Measurements from ENCODE around the gene MRLN. TPM values are rescaled to one million over a fixed set of nuclear protein-coding genes. Genes with fewer than 3 reads are reported as not detected.

The MRLN gene
- total RNA-seq, 2 experiments from 2014 or later = not detected

- ChIA-PET POLR2A (no interaction called here), CTCF (no interaction called here)
- DNase-seq (no peak), ATAC-seq (no peak)
- H3K36me3 Mint-ChIP-seq (ENCODE audit: low read depth) = no peaks in the 10 kb centered on the region
- no peaks in the 10 kb centered on the region for H3K4me1 Mint-ChIP-seq (ENCODE audit: low read depth)
- H3K27me3 Mint-ChIP-seq = peaks cover 8% of the 10 kb centered on the region
- no peaks in the 10 kb centered on the region for H3K9me3 Mint-ChIP-seq
- no peak overlapping the region for H3K4me3 Mint-ChIP-seq
- intact Hi-C loops (cut with micrococcal nuclease) = no loop called here
- no peak overlapping the region for H3K27ac Mint-ChIP-seq
- no peak for TF ChIP-seq CTCF (IDR thresholded peaks at IDR 0.05)
These were observed 58.3 kb downstream of the MRLN start for GRCh38 chr10:59694936-59695335.

- peaks cover 8% of the 10 kb centered on the region for H3K27me3 Mint-ChIP-seq
- no peak overlapping the region for H3K27ac Mint-ChIP-seq
- no peaks in the 10 kb centered on the region for H3K4me1 Mint-ChIP-seq (ENCODE audit: low read depth)
- no peak for TF ChIP-seq CTCF (IDR thresholded peaks at IDR 0.05)
- ChIA-PET POLR2A (no interaction called here), CTCF (interaction anchor here (1.0 kb wide), 1 partner anchor 20 kb away, joined by 3 read pairs; no protein-coding TSS in a partner anchor)
- no peaks in the 10 kb centered on the region for H3K9me3 Mint-ChIP-seq
- DNase-seq (no peak), ATAC-seq (no peak)
- H3K36me3 Mint-ChIP-seq (ENCODE audit: low read depth) = no peaks in the 10 kb centered on the region
- no peak overlapping the region for H3K4me3 Mint-ChIP-seq
- intact Hi-C loops (cut with micrococcal nuclease) = no loop called here
These were observed 61.1 kb downstream of the MRLN start for GRCh38 chr10:59692113-59692512.

GRCh38 chr10:59688921-59689351 lies 64.3 kb downstream of the MRLN start:
- intact Hi-C loops (cut with micrococcal nuclease) = no loop called here
- ATAC-seq (no peak), DNase-seq (no peak)
- Mint-ChIP-seq H3K4me1 (ENCODE audit: low read depth) (no peaks in the 10 kb centered on the region), H3K36me3 (ENCODE audit: low read depth) (no peaks in the 10 kb centered on the region), H3K27ac (no peak overlapping the region), H3K4me3 (no peak overlapping the region), H3K27me3 (peaks cover 8% of the 10 kb centered on the region), H3K9me3 (no peaks in the 10 kb centered on the region)
- CTCF ChIA-PET = interaction anchor here (1.1 kb wide), 1 partner anchor 12 kb away, joined by 3 read pairs; no protein-coding TSS in a partner anchor
- POLR2A ChIA-PET = no interaction called here
- no peak for TF ChIP-seq CTCF (IDR thresholded peaks at IDR 0.05)

- Mint-ChIP-seq H3K4me1 (ENCODE audit: low read depth) (no peaks in the 10 kb centered on the region), H3K36me3 (ENCODE audit: low read depth) (no peaks in the 10 kb centered on the region), H3K27me3 (peaks cover 8% of the 10 kb centered on the region), H3K9me3 (no peaks in the 10 kb centered on the region), H3K4me3 (no peak overlapping the region), H3K27ac (no peak overlapping the region)
- TF ChIP-seq CTCF (IDR thresholded peaks at IDR 0.05) = no peak
- no peak for ATAC-seq
- DNase-seq = no peak
- intact Hi-C loops (cut with micrococcal nuclease) = no loop called here
- CTCF ChIA-PET = no interaction called here
- POLR2A ChIA-PET = no interaction called here
These were observed 65.6 kb downstream of the MRLN start for GRCh38 chr10:59687657-59688056.

Other genes with a start within 250 kb of the MRLN start
- 1 to 10 TPM; 1.2 to 1.3 TPM for gene SLC16A9, start 43.6 kb downstream of the MRLN start, total RNA-seq
- 10 to 100 TPM; 34.8 to 35.8 TPM for gene CCDC6, start 153.1 kb upstream of the MRLN start, total RNA-seq